Neural progenitor cell (in vitro differentiated cells): ENCODE results near the gene CCT4.

Source experiments
- CTCF ChIP-seq: fragments of 200-600 bp; sonication (generic); IDR thresholded peaks from 2 replicates; pipeline ENCODE4 v1.5.1; 2017; ENCODE audit warnings: antibody characterized with exemption, mild to moderate bottlenecking
- EZH2 ChIP-seq: fragments of 200-600 bp; sonication (generic); IDR thresholded peaks from 2 replicates; pipeline ENCODE4 v1.6.1; 2017; ENCODE audit warnings: antibody characterized with exemption, mild to moderate bottlenecking, moderate library complexity

- TF ChIP-seq CTCF (no peak), EZH2 (no peak)
These were observed 32.1 kb upstream of the CCT4 start for GRCh38 chr2:61920548-61920947.
